ENCODE data around the gene FRMD6. TPM values are rescaled to one million over a fixed set of nuclear protein-coding genes. Genes with fewer than 3 reads are reported as not detected.
A peak's percentile ranks its signal among the peaks of the same experiment; 100 is the strongest.

The FRMD6 gene
- total and polyA plus RNA-seq, 2 experiments from 2014 or later, result 5.4 to 18.7 TPM

- H2AFZ ChIP-seq, result peak overlapping the region; percentile 63; the same call in 1 of the 2 replicates
Observed at GRCh38 chr14:51622376-51622775, 29.3 kb upstream of the FRMD6 start.

More at GRCh38 chr14:51622376-51622775, 29.3 kb upstream of the FRMD6 start:
- no peaks in the 10 kb centered on the region; the same call in 2 of the 3 replicates for H3K4me1 Mint-ChIP-seq
- Histone ChIP-seq H3K36me3 (ENCODE audit: insufficient read depth) (no peaks in the 10 kb centered on the region), H4K20me1 (replicated peaks; ENCODE audit: insufficient read depth) (no peaks in the 10 kb centered on the region), H3F3A (replicated peaks; ENCODE audit: low read depth) (no peaks in the 10 kb centered on the region), H3K27ac (ENCODE audit: low read depth) (no peak overlapping the region), H3K4me2 (no peak overlapping the region), H3K9me2 (ENCODE audit: insufficient read depth) (peaks cover 8% of the 10 kb centered on the region; the same call in 1 of the 2 replicates), H3K79me2 (replicated peaks; ENCODE audit: insufficient read depth) (no peaks in the 10 kb centered on the region), H3K27me3 (ENCODE audit: insufficient read depth) (no peaks in the 10 kb centered on the region), H3K4me3 (no peak overlapping the region), H3K4me1 (ENCODE audit: insufficient read depth) (no peaks in the 10 kb centered on the region)
- ATAC-seq, result no peak
- H3K27ac Mint-ChIP-seq, result no peak overlapping the region
- H3K36me3 Mint-ChIP-seq (ENCODE audit: low read depth), result no peaks in the 10 kb centered on the region
- DNase-seq (ENCODE audit: low spot score), result no peak
- H3K27me3 Mint-ChIP-seq (ENCODE audit: insufficient read depth, low read depth, poor library complexity), result no peaks in the 10 kb centered on the region
- TF ChIP-seq NANOG (IDR thresholded peaks at IDR 0.05; ENCODE audit: borderline replicate concordance) (no peak), STAT1 (IDR thresholded peaks at IDR 0.05; ENCODE audit: unreplicated experiment) (no peak), JUNB (IDR thresholded peaks at IDR 0.05; ENCODE audit: unreplicated experiment) (no peak), CREB1 (CRISPR knock-in tag; IDR thresholded peaks at IDR 0.05; ENCODE audit: low read depth) (no peak), POLR2AphosphoS5 (IDR thresholded peaks at IDR 0.05; ENCODE audit: low read depth) (no peak), CTCF (conservative IDR thresholded peaks at IDR 0.05; ENCODE audit: low read depth in 2 of 2) (no peak), ETS1 (IDR thresholded peaks at IDR 0.05) (no peak), EZH2phosphoT487 (IDR thresholded peaks at IDR 0.05; ENCODE audit: unreplicated experiment) (no peak), ZNF331 (CRISPR knock-in tag; IDR thresholded peaks at IDR 0.05; ENCODE audit: low read depth) (no peak), ZNF114 (CRISPR knock-in tag; IDR thresholded peaks at IDR 0.05) (no peak)
- TF ChIP-seq, protein P1, sequence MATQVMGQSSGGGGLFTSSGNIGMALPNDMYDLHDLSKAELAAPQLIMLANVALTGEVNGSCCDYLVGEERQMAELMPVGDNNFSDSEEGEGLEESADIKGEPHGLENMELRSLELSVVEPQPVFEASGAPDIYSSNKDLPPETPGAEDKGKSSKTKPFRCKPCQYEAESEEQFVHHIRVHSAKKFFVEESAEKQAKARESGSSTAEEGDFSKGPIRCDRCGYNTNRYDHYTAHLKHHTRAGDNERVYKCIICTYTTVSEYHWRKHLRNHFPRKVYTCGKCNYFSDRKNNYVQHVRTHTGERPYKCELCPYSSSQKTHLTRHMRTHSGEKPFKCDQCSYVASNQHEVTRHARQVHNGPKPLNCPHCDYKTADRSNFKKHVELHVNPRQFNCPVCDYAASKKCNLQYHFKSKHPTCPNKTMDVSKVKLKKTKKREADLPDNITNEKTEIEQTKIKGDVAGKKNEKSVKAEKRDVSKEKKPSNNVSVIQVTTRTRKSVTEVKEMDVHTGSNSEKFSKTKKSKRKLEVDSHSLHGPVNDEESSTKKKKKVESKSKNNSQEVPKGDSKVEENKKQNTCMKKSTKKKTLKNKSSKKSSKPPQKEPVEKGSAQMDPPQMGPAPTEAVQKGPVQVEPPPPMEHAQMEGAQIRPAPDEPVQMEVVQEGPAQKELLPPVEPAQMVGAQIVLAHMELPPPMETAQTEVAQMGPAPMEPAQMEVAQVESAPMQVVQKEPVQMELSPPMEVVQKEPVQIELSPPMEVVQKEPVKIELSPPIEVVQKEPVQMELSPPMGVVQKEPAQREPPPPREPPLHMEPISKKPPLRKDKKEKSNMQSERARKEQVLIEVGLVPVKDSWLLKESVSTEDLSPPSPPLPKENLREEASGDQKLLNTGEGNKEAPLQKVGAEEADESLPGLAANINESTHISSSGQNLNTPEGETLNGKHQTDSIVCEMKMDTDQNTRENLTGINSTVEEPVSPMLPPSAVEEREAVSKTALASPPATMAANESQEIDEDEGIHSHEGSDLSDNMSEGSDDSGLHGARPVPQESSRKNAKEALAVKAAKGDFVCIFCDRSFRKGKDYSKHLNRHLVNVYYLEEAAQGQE (IDR thresholded peaks at IDR 0.05; ENCODE audit: unreplicated experiment), result no peak
- TF ChIP-seq, protein P2, sequence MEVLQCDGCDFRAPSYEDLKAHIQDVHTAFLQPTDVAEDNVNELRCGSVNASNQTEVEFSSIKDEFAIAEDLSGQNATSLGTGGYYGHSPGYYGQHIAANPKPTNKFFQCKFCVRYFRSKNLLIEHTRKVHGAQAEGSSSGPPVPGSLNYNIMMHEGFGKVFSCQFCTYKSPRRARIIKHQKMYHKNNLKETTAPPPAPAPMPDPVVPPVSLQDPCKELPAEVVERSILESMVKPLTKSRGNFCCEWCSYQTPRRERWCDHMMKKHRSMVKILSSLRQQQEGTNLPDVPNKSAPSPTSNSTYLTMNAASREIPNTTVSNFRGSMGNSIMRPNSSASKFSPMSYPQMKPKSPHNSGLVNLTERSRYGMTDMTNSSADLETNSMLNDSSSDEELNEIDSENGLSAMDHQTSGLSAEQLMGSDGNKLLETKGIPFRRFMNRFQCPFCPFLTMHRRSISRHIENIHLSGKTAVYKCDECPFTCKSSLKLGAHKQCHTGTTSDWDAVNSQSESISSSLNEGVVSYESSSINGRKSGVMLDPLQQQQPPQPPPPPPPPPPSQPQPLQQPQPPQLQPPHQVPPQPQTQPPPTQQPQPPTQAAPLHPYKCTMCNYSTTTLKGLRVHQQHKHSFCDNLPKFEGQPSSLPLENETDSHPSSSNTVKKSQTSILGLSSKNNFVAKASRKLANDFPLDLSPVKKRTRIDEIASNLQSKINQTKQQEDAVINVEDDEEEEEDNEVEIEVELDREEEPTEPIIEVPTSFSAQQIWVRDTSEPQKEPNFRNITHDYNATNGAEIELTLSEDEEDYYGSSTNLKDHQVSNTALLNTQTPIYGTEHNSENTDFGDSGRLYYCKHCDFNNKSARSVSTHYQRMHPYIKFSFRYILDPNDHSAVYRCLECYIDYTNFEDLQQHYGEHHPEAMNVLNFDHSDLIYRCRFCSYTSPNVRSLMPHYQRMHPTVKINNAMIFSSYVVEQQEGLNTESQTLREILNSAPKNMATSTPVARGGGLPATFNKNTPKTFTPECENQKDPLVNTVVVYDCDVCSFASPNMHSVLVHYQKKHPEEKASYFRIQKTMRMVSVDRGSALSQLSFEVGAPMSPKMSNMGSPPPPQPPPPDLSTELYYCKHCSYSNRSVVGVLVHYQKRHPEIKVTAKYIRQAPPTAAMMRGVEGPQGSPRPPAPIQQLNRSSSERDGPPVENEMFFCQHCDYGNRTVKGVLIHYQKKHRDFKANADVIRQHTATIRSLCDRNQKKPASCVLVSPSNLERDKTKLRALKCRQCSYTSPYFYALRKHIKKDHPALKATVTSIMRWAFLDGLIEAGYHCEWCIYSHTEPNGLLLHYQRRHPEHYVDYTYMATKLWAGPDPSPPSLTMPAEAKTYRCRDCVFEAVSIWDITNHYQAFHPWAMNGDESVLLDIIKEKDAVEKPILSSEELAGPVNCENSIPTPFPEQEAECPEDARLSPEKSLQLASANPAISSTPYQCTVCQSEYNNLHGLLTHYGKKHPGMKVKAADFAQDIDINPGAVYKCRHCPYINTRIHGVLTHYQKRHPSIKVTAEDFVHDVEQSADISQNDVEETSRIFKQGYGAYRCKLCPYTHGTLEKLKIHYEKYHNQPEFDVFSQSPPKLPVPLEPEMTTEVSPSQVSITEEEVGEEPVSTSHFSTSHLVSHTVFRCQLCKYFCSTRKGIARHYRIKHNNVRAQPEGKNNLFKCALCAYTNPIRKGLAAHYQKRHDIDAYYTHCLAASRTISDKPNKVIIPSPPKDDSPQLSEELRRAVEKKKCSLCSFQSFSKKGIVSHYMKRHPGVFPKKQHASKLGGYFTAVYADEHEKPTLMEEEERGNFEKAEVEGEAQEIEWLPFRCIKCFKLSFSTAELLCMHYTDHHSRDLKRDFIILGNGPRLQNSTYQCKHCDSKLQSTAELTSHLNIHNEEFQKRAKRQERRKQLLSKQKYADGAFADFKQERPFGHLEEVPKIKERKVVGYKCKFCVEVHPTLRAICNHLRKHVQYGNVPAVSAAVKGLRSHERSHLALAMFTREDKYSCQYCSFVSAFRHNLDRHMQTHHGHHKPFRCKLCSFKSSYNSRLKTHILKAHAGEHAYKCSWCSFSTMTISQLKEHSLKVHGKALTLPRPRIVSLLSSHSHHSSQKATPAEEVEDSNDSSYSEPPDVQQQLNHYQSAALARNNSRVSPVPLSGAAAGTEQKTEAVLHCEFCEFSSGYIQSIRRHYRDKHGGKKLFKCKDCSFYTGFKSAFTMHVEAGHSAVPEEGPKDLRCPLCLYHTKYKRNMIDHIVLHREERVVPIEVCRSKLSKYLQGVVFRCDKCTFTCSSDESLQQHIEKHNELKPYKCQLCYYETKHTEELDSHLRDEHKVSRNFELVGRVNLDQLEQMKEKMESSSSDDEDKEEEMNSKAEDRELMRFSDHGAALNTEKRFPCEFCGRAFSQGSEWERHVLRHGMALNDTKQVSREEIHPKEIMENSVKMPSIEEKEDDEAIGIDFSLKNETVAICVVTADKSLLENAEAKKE (CRISPR knock-in tag; IDR thresholded peaks at IDR 0.05), result no peak
- H3K4me3 Mint-ChIP-seq, result no peak overlapping the region
- no peaks in the 10 kb centered on the region for H3K9me3 Mint-ChIP-seq
